Measurements from ENCODE around the gene SLAIN2.

The SLAIN2 gene

GRCh38 chr4:48409203-48409602 lies 67.9 kb downstream of the SLAIN2 start:
- TF ChIP-seq CTCF (IDR thresholded peaks at IDR 0.05; ENCODE audit: control extremely low read depth, extremely low read depth, low read depth, missing control alignments), result no peak
- no peak for DNase-seq (ENCODE audit: extremely low spot score)
- ChIA-PET CTCF (interaction anchor here (1.3 to 1.6 kb wide), 2 partner anchors 11 to 39 kb away, joined by 3 read pairs; no protein-coding TSS in a partner anchor), POLR2A (no interaction called here)

GRCh38 chr4:48410812-48411211 lies 69.5 kb downstream of the SLAIN2 start:
- POLR2A ChIA-PET, result no interaction called here
- CTCF ChIA-PET, result interaction anchor here (1.2 kb wide), 1 partner anchor 34 kb away, joined by 3 read pairs; no protein-coding TSS in a partner anchor

GRCh38 chr4:48420144-48420543 lies 78.8 kb downstream of the SLAIN2 start:
- ChIA-PET CTCF (interaction anchor here (1.3 to 1.4 kb wide), 2 partner anchors 12 to 34 kb away, joined by 3 read pairs; no protein-coding TSS in a partner anchor), POLR2A (no interaction called here)
- TF ChIP-seq CTCF (IDR thresholded peaks at IDR 0.05; ENCODE audit: control extremely low read depth, extremely low read depth, low read depth, missing control alignments), result no peak
- DNase-seq (ENCODE audit: extremely low spot score), result no peak

More at GRCh38 chr4:48410812-48411211, 69.5 kb downstream of the SLAIN2 start:
- no peak for TF ChIP-seq CTCF (IDR thresholded peaks at IDR 0.05; ENCODE audit: control extremely low read depth, extremely low read depth, low read depth, missing control alignments)
- DNase-seq (ENCODE audit: extremely low spot score), result no peak

GRCh38 chr4:48421101-48421500 lies 79.8 kb downstream of the SLAIN2 start:
- ChIA-PET POLR2A (no interaction called here), CTCF (interaction anchor here (1.1 kb wide), 1 partner anchor 65 kb away, joined by 4 read pairs; no protein-coding TSS in a partner anchor)
- no peak for TF ChIP-seq CTCF (IDR thresholded peaks at IDR 0.05; ENCODE audit: control extremely low read depth, extremely low read depth, low read depth, missing control alignments)
- no peak for DNase-seq (ENCODE audit: extremely low spot score)

- TF ChIP-seq CTCF (IDR thresholded peaks at IDR 0.05; ENCODE audit: control extremely low read depth, extremely low read depth, low read depth, missing control alignments), result no peak
- CTCF ChIA-PET, result interaction anchor here (1.1 to 2.0 kb wide), 3 partner anchors 13 to 75 kb away, joined by 3 to 6 read pairs (median 3); no protein-coding TSS in a partner anchor
- POLR2A ChIA-PET, result no interaction called here
- no peak for DNase-seq (ENCODE audit: extremely low spot score)
Observed at GRCh38 chr4:48428926-48429325, 87.6 kb downstream of the SLAIN2 start.

- DNase-seq (ENCODE audit: extremely low spot score), result no peak
- CTCF ChIA-PET, result interaction anchor here (0.7 kb wide), 1 partner anchor 17 kb away, joined by 3 read pairs; no protein-coding TSS in a partner anchor
- no peak for TF ChIP-seq CTCF (IDR thresholded peaks at IDR 0.05; ENCODE audit: control extremely low read depth, extremely low read depth, low read depth, missing control alignments)
- POLR2A ChIA-PET, result no interaction called here
Observed at GRCh38 chr4:48429709-48430474, 88.6 kb downstream of the SLAIN2 start.
